GM10266 (cell line): ENCODE data around the gene NES.
"Not testable (repeated sequence)": the region's sequence is repeated elsewhere in the genome, so short reads cannot be mapped to it uniquely, and the experiment has no call there.

Experiments
- DNase-seq: peaks from one replicate; pipeline ENCODE4 v3.0.0; 2012; ENCODE audit errors: extremely low spot score
- TF ChIP-seq, protein P1 (sequence below): IDR thresholded peaks from 2 replicates; pipeline ENCODE4 v1.5.1; 2012; ENCODE audit warnings: mild to moderate bottlenecking, low read depth; ENCODE audit not compliant: control insufficient read depth, insufficient read depth; ENCODE audit errors: missing control alignments

The NES gene

DNA sequence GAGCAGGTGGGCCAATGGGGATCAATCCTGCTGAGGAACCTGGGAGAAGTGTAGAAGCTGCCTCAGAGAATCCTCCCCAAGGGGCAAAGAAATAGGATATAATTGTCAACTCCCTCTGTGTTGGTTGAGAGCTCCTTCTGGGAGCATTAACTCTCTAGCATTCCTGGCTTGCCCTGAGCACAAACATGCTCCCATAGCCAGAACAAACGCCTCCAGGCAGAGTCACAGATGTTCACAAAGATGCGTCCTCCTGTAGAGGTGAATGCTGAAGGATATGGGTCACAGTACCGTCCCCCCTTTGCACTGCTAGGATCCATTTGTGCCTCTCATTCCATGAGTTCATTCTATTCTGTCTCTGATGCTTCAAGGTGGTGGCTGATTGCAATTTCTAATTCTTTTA is 44.9 kb downstream of the NES start:
- DNase-seq, result no peak
- TF ChIP-seq, protein P1, sequence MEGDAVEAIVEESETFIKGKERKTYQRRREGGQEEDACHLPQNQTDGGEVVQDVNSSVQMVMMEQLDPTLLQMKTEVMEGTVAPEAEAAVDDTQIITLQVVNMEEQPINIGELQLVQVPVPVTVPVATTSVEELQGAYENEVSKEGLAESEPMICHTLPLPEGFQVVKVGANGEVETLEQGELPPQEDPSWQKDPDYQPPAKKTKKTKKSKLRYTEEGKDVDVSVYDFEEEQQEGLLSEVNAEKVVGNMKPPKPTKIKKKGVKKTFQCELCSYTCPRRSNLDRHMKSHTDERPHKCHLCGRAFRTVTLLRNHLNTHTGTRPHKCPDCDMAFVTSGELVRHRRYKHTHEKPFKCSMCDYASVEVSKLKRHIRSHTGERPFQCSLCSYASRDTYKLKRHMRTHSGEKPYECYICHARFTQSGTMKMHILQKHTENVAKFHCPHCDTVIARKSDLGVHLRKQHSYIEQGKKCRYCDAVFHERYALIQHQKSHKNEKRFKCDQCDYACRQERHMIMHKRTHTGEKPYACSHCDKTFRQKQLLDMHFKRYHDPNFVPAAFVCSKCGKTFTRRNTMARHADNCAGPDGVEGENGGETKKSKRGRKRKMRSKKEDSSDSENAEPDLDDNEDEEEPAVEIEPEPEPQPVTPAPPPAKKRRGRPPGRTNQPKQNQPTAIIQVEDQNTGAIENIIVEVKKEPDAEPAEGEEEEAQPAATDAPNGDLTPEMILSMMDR, result no peak

DNA sequence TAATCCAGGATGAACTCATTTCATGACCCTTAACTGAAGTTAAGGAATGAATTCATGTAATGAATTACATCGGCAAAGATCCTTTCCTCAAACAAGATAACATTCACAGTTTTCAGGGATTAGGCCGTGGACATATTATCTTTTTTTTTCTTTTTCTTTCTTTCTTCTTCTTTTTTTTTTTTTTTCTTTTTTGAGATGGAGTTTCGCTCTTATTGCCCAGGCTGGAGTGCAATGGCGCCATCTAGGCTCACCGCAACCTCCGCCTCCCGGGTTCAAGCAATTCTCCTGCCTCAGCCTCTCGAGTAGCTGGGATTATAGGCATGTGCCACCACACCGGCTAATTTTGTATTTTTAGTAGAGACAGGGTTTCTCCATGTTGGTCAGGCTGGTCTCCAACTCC is 46.1 kb downstream of the NES start:
- not testable (repeated sequence) for DNase-seq

DNA sequence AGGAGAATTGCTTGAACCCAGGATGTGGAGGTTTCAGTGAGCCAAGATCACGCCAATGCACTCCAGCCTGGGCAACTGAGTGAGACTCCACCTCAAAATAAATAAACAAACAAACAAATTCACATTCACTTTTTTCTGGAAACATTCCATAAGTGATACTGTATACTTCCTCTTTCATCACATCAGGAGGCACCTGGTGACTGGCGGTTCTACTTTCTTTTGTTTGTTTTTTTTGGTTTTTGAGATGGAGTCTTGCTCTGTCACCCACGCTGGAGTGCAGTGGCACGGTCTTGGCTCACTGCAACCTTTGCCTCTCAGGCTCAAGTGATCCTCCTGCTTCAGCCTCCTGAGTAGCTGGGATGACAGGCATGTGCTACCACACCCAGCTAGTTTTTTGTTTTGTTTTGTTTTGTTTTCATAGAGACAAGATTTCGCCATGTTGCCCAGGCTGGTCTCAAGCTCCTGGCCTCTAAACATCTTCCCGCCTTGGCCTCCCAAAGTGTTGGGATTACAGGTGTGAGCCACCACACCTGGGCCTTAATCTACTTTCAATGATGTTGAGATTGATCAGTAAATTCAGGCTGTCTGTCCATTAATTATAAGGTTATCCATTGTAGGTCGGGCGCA is 47.3 kb downstream of the NES start:
- no peak for DNase-seq
- TF ChIP-seq, protein P1, result no peak

DNA sequence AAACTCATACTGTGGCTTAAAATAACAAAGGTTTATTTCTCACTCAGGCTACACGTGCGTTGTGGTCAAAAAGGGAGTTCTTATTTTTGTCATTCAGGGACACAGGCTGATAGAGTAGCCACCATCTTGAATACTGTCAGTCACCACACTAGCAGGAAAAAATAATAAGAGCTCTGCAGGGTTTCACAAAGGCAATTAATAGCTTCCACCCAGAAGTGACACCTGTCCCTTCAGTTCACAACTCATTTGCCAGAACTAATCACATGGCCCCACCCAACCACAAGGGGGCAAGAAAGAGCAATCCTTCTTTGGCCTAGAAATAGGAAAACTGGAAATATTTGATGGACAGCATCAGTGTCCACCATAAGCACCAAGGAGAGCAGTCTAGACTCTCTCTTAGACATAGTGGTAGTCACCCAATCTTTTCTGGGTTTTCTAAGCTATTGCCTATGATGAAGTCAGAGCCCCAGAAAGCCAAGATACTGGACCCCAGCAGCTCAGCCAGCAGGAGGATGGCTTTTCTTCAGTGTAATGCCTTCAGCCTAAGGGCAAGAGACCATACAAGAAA is 49.8 kb downstream of the NES start:
- TF ChIP-seq, protein P1, result peak; percentile 76
- DNase-seq, result peak; percentile 57

DNA sequence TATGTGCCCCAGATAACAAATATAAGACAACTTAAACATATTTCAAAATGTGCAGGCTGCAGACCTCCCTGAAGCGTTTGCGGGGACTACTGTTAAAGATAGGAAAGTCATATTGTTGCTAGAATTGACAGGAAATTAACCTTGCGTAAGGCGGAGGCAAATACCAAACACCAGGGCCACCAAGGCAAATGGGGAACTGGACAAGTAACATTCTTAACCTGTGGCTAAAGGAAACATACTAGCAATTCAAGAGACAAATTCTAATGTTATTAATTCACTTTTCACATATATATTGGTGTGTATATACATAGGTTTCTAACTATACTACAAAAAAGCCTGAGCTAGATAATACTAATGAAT is 51.1 kb downstream of the NES start:
- TF ChIP-seq, protein P1, result no peak
- no peak for DNase-seq

DNA sequence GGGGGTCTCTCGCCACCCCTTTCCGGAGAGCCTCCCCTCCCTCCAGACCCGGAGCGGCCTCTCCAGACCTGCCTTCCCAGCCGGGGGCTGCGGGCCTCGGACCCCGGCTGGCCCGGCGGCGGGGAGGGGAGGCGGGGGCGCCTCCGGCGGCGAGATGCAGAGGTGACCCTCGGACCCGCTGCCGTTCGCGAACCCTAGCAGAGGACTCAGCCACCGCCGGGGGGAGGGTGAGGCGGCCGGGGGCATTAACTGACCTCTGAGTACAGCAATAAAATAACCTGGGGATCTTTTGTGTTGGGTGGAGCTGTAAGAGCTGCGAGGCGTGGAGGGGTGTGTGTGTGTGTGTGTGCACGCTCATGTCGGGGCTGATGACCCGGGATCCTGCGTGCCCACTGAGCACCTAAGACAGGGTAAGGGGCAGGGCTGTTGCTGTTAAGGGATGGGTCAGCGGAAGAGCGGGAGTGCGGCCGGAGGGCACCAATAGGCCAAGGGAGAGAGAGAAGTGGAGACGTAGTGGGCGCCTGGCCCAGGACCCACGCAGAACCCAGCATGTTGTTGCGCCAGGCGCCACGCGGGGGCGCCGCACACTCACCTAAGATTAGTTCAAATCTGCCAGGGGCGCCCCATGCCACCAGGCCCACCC is 51.6 kb downstream of the NES start:
- DNase-seq, result peak; percentile 67
- TF ChIP-seq, protein P1, result peak; percentile 71

DNA sequence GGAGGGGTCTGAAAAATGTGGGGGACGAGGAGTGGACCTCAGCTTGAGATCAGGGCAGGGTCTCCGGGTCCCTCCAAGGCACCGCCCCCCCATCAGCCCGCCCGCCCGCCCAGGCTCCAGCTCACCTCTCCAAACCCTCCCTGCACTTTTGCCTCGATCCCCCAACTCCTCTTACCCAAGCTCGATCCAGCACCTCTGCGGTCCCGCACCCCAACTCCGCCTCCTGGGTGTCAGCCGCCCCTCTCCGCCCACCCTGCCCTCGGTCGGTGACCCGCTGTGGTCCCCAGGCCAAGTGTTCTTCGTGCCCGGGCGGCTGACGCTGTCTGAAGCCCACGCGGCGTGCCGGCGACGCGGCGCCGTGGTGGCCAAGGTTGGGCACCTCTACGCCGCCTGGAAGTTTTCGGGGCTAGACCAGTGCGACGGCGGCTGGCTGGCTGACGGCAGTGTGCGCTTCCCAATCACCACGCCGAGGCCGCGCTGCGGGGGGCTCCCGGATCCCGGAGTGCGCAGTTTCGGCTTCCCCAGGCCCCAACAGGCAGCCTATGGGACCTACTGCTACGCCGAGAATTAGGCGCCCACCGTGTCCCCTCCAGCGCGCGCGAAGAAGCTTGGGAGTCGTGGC is 52.3 kb downstream of the NES start:
- no peak for DNase-seq
- TF ChIP-seq, protein P1, result no peak
